NCI-H69 (cell line): ENCODE results near the gene PDP2.
"Not testable (repeated sequence)": the region's sequence is repeated elsewhere in the genome, so short reads cannot be mapped to it uniquely, and the experiment has no call there.

Experiments used
- DNase-seq: peaks from one replicate; lab custom pipeline; 2025; lab: John Stamatoyannopoulos, UW

Gene PDP2

DNA sequence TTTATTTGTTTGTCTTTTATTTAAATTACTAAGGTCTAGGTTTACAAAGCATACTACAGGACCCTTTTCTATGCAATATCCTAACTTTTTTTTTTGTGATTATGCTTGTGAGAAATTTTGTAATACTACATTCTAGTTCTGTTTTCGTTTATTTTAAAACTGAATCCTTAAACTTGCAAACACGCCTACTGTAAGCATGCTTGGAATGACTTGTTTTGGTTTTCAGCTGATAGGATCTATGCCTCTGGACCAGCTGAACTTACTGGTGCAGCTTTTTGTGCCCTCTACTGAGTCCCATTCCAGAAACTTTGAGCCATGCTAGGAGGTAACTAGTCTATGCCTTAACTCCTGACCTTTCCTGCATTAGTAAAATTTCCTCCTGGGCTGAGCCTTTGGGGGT is 6.0 kb downstream of the PDP2 start:
- no peak for DNase-seq

DNA sequence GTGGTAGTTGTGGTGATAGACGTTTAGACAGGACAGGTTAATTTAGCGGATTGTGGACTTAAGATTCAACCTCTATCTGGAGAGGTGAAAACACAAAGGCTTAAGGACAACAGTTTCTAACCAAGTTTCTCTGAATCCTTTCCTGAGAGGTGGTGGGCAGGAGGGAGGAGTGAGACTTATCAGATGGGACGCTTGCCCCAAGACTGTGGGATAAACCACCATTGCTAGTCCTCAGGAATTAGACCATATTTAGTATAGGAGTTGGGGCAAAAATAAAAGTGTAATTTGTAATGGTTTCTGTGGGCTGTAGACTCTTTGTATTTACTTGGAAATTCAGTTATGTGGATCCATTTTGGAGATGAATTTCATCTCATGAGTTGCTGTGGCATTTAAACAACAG is 6.6 kb downstream of the PDP2 start:
- no peak for DNase-seq

- no peak for DNase-seq
Observed at GRCh38 chr16:66888647-66889615, 8.6 kb downstream of the PDP2 start.

DNA sequence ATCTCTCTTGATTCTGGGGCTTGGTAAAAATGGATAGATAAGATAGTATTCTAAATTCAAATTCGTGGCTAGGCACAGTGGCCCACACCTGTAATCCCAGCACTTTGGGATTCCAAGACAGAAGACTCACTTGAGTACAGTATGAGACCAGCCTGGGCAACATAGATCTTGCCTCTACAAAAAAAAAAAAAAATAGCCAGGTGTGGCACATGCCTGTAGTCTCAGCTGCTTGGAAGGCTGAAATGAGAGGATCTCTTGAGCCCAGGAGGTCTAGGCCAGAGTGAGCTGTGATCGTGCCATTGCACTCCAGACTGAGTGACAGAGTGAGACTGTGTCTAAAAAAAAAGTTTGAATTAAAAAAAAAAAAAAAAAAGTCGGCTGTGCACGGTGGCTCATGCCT is 9.3 kb downstream of the PDP2 start:
- no peak for DNase-seq

- DNase-seq = no peak
Observed at GRCh38 chr16:66890799-66891198, 10.5 kb downstream of the PDP2 start.

- DNase-seq = no peak
Observed at GRCh38 chr16:66891360-66891759, 11.0 kb downstream of the PDP2 start.

DNA sequence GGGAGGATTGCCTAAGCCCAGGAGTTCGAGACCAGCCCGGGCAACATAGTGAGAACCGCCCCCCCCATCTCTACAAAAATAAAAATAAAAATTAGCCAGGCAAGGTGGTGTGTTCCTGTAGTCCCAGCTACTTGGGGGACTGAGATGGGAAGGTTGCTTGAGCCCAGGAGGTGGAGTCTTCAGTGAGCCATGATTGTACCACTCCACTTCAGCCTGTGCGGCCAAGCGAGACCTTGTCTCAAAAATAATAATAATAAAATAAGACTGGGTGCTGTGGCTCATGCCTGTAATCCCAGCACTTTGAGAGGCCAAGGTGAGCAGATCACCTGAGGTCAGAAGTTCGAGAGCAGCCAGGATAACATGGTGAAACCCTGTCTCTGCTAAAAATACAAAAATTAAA is 11.5 kb downstream of the PDP2 start:
- no peak for DNase-seq

DNA sequence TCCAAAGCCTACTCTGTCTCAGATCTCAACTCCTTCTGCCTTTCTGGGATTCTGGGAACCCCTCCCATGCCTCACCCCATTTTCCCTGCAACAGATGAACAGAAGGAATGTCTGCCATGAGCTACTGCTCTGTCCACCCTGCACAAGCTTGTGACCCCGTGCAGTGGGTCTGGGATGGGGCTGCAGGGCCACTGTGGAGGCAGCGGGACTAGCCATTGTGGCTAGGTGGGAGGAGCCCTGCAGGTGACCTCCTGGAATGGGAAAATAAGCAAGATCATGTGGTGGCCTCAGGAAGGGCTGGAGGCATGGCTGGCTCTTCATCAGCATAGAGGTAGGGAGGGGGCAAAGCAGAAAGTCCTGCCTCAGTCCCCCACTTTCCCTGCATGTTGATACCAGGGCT is 13.7 kb downstream of the PDP2 start:
- DNase-seq = no peak

DNA sequence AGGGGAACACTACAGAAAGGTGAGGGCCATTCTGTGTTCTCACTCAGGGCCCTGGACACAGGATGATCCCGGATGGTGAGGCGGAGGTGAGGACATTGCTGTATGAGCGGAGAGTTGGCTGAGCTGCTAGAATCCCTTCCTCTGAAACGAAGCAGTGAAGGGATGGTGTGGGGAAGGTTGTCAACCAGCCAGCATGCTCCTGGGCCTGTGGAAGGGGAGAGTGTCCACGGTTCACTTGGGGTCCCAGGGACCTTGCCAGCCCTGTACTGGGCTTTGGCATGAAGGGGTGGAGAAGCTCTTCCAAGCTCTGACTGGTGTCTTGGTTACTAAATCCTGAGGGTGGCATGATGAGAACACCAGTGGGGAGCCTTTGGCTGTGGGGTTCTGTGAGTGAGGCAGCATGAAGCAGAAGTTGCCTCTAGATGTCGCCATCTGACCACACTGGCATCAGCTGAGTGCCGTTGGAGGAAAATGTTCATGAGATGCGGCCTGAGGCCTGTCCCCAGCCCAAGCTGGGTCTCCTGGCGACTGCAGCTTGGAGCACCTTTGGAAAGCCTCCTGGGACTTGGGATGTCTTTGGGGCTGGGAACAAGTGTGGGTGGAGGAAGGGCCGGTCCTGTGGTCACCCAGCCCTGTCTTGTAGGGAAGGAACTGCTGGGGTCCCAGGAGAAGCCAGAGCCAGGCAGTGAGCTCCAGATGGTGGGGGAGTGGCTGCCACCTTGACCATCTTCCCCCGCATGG is 14.8 kb downstream of the PDP2 start:
- DNase-seq = peak; percentile 64

GRCh38 chr16:66895689-66895979 is 15.3 kb downstream of the PDP2 start:
- no peak for DNase-seq

DNA sequence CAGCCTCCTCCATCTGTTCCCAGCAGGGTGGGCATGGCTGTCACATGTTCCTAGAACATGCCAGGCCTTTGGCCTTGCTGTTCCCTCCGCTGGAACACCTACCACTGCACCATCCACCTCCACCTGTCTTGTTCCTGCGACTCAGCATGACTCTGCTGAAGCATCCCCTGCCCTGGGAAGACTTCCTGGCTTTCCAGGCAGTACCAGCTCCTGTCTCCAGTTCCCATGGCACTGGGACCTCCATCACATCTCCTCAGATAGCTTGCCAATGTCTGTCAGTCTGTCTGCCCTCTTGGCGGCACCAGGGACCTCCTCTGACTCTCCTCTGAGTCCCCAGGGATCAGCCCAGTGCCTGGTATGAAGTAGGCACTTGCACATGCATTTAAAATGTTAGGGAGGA is 15.7 kb downstream of the PDP2 start:
- DNase-seq = no peak

- not testable (repeated sequence) for DNase-seq
Observed at GRCh38 chr16:66896682-66897081, 16.4 kb downstream of the PDP2 start.

GRCh38 chr16:66898207-66898606 is 17.9 kb downstream of the PDP2 start:
- DNase-seq = no peak

GRCh38 chr16:66898933-66899309 is 18.6 kb downstream of the PDP2 start:
- DNase-seq = no peak

DNA sequence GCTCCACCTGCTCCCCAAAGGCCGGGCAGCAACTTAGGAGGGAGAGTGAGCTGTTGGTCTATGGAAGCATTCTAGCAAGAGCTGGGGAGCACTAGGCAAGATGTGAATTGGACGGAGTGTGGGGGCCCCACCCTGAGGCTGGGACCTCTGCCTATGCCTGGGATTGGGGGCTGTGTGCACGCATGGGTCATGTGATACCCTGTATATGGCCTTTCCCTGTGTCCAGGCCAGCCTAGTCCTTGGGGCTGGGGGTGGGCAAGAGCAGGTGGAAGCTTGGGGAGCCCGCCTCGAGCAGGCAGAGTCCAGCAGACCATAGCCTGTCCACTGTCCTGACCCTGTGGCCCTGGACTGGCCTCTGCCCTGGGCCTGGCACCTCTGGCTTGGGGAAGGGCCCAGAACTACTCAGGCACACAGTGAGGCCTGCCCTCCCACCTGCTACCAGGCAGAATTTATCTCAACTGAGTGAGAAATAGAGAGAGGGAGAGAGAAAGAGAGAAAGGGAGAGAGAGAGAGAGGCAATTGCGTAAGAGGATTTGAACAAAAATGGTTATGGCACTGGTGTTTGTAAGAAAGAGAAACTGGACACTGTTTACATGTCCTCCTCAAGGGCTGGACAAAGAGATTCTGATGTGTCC is 19.1 kb downstream of the PDP2 start:
- DNase-seq = no peak

DNA sequence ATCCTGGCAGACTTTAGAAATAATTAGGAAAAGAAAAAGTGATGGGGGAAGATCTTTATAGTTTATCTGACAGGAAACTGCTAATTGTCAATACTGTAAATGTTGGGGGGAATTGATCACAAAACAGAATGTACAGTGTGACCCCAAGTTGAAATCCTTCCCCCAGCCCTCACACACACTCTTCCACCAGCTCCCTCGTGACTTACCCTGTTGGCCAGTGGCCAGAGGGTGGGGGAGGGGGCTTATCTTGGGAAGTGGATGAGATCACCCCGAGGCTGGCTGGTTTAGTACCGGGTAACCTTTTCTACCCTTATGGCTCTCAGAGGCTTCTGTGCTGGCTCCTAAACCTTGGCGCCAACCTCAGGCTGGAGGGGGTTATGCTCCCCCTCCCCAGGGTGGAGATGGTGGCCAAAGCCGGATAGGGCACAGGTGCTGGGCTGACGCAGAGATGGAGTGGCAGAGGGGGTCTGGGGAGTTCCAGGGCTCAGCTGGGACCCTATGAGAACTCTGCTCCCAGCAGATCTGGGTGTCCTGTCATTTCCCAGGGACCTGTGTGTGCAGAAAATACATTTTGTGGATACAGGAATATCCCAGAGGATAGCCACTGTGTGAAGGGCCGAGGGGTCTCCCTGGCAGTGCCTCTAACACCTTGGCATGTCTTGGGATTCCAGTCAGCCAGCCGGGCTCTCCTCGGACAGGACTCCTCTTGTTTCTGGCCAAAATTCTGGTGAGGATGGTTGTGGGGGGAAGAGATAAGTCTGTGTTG is 19.8 kb downstream of the PDP2 start:
- DNase-seq = peak; percentile 62

DNA sequence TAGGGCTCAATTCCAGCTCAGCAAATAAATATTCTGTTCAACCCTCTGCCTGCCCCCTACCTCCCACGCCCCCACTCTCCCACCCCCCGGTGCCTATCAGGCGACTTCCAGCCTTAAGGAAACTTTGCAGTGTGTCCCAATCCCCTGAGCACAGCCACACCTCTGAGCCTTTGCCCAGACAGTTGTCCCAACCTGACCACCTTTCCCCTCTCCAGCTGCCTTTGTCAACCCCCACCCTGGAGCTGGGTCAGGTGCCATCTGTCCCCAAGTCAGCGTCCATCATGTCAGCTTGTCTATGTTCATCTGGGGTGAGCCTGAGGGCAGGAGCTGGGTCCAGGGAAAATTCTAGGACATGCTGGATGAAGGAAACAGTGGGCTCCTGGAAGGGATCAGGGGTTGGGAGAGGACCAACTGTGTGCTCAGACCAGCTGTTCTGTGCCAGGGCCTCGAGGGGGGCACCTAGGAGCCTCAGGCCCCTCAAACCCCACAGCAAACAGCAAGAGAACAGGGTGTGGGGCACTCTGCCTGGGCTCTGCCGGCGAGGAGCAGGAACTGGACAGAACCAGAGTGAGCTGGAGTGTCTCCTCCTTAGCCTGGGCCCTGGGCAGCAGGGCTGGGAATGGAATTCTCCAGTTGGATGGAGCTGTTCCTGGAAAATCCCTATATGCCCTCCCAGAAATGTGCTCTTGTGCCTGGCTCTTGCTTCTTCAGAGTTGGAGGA is 20.6 kb downstream of the PDP2 start:
- DNase-seq = no peak

DNA sequence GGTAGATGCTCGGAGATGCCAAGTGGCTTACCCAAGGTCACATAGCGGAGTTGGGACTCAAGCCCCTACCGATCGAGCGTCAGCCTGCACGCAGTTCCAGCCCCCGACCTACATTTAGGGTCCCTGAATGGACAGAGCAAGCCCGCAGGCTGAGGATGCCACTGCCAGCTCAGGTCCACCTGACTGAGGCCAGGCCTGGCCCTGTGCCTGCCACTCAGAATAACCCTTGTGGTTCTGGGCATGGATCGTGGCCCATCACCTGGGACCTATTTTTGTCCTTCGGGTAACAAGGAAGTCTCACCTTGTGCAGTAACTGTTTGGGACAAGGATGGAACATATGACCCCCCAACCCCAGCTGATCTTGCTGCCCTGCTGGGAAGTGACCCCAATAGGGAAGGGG is 21.3 kb downstream of the PDP2 start:
- DNase-seq = no peak

DNA sequence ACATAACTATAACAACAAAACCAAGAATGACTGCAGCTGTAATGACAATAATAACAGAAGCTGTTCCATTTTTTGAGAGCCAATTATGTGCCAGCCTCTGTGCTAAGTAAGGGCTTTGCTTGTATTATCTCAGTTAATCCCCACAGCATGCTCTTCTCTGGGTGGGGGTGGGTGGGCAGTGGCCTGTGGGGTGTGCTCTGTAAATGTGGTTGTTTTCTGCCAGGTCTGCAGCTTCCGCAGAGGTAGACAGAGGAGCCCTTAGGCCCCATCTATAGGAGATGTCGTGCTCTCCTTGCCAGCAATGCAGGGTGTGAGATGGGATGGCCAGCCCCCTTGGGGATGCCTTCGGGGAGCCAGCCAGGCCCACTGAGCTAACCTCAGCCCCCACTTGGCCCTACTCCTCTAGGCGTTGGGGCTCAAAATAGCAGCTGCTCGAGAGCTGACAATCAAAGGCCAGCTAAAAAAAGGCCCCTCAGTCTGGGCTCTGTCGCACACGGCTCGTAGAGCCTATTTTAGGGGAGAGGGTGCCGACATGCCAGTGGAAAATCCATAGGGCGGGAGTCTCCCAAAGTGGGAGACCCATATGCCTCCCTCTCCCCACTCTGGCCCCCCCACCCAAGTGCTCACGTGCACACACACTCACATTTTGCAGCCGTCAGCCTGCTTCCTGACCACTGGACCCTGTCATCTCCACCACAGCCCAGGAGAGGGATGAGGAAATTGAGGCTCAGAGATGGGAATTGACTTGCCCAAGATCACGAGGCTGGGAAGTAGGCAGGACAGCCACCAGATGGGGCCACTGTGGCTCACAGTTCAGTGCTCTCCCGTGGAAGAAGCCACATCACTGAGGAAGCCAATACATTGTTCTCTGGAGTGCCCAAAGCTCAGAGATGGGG is 22.6 kb downstream of the PDP2 start:
- DNase-seq = no peak
